ENCODE measurements around the gene ACBD4.

DNA sequence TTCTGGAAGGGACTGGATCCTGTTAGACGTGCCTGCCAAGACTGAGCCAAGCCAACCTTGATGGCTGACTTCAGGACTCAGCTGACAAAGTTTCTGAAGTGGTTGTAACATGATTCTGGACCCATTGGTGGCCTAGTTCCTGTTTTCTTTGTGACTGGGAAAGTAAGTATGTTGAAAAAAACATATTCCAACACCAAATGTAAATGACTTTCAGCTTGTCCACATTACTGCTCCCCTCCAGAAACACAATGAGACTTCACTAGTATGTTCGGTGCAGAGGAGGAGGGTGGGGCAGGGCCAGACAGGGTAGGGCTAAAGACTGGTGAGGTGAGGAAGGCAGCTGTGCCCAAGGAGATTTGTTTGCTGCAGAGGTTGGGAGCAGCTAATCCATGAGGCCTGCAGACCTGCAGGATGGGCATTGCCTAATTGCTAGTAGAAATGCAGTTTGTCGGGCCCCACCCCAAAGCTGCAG, 47.9 kb upstream of the ACBD4 start:
- TF ChIP-seq CTCF (IDR thresholded peaks at IDR 0.05; ENCODE audit: low read depth, low read length) (no peak), EZH2phosphoT487 (IDR thresholded peaks at IDR 0.05; ENCODE audit: low read depth) (no peak)

Data from OCI-LY3 (cell line).